NOMO-1 treated with dmso at 0.1 percent for 144 hours (cell line): ENCODE results near the gene SLC12A4.
"Not testable (repeated sequence)": the region's sequence is repeated elsewhere in the genome, so short reads cannot be mapped to it uniquely, and the experiment has no call there.

Experiments
- DNase-seq: peaks from one replicate; lab custom pipeline; 2025; ENCODE audit not compliant: unreplicated experiment; lab: John Stamatoyannopoulos, UW

SLC12A4 gene

GRCh38 chr16:67928561-67929364 is 39.7 kb downstream of the SLC12A4 start:
- DNase-seq, result no peak

DNA sequence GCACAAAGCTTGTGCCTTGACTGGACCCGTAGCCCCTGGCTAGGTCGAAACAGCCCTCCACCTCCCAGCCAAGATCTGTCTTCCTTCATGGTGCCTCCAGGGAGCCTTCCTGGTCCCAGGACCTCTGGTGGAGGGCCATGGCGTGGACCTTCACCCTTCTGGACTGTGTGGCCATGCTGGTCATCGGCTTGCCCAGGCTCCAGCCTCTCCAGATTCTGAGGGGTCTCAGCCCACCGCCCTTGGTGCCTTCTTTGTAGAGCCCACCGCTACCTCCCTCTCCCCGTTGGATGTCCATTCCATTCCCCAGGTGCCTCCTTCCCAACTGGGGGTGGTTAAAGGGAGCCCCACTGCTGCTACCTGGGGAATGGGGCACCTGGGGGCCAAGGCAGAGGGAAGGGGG is 40.3 kb downstream of the SLC12A4 start:
- no peak for DNase-seq

DNA sequence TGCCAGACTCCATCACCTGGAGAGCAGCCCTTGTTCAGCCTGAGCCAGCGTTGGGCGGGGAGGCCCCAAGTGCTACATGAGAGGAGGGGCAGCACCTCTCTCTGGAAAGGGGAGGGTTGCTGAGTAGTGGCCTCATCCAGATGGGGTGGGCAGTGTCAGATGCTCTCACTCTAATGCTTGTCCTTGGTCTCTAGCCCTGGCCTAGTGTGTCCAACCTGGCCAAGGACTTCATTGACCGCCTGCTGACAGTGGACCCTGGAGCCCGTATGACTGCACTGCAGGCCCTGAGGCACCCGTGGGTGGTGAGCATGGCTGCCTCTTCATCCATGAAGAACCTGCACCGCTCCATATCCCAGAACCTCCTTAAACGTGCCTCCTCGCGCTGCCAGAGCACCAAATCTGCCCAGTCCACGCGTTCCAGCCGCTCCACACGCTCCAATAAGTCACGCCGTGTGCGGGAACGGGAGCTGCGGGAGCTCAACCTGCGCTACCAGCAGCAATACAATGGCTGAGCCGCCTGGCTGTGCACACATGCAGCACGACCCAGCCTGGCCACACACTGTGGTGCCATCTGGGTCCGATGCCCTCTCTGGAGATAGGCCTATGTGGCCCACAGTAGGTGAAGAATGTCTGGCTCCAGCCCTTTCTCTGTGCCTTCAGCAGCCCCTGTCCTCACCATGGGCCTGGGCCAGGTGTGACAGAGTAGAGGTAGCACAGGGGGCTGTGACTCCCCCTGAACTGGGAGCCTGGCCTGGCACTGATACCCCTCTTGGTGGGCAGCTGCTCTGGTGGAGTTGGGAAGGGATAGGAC is 41.1 kb downstream of the SLC12A4 start:
- DNase-seq, result no peak

GRCh38 chr16:67926181-67926750 is 42.2 kb downstream of the SLC12A4 start:
- DNase-seq, result no peak

DNA sequence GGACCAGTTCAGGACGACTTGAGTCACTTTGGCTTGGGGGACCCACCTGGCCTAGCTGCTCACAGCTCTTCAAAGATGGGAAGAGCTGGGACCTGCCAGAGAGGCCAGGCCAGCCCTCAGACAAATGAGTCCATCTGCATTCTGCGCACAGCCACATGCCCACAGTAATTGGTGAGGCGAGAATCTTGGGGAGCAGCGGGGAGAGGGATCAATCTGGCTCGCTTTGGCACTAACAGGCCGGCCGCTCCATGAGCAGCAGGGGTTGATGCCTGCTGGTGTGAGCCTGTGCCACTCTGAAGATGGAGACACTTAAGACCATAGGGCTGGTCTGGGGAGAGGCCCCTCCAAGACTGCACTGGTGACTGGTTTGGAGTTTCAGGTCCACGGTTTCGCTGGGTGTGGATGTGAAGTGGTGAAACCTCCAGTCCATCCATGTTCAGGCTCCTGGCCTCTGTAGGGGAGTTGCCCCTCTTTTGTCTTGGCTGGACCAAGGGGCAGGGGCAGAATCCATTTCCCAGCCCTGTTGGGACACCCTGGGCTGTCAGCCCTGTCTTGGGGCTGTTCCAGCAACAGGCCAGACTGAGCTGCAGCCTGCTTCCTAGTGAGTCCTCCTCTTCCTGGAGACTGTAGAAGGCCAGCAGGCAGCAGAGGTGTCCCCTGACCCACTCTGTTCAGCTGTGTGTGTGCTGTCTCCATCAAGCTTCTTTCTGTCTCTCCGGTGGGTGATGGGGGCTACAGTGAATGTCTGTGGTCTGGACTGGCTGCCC is 44.1 kb downstream of the SLC12A4 start:
- no peak for DNase-seq

GRCh38 chr16:67923414-67924116 is 44.9 kb downstream of the SLC12A4 start:
- DNase-seq, result no peak

- no peak for DNase-seq
Observed at GRCh38 chr16:67922740-67923139, 45.7 kb downstream of the SLC12A4 start.

DNA sequence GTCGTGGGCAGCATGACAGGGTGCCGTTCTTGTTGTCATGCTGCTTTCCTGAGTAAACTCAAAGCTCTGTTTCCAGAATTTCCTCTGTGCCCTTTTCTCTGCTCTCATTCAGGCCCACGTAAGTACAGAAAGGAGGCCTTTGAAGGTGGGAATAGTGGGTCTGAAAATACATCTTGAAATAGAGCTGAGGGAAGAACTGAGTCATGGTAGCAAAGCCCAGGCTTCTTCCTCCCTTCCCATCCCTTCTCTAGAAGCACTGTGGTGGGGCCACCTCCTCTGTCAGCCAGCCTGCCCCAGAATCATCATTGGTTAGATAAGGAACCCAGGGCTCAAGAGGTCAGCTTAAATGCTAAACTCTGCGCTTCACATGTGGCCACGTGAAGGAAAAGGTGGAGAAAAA is 46.2 kb downstream of the SLC12A4 start:
- no peak for DNase-seq

GRCh38 chr16:67919622-67920221 is 48.7 kb downstream of the SLC12A4 start:
- no peak for DNase-seq

GRCh38 chr16:67917852-67918236 is 50.6 kb downstream of the SLC12A4 start:
- no peak for DNase-seq

DNA sequence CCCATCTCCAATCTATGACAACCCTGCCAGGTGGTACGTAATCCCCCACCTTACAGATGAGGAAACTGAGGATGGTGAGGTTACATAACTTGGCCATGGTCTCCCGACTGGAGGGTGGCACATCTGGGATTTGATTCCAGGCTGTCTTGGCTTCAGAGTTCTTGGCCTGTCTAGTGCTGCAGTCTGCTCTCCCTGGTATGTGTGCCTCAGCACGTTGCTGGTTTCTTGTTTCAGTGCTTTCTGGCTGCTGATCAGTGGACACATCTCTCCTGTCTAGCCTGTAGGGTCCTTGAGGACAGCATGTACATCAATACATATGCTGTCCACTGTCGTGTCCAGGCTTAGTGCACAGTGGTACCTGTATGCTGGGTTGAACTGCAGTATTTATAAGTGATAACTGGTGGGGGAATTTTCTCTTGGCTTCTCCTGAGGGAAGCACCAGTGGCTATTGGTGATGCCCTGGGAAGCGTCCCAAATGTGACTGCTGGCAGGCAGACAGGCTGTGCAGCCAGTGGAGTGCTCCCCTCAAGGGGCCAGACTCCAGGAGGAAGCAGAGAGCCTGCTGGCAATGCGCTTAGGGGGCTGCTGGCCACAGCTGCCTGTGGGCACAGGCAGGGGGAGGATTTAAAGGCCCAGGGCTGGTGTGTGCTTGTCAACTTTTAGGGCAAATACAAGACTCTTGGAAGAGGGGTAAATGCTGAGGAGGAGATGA is 51.1 kb downstream of the SLC12A4 start:
- no peak for DNase-seq

DNA sequence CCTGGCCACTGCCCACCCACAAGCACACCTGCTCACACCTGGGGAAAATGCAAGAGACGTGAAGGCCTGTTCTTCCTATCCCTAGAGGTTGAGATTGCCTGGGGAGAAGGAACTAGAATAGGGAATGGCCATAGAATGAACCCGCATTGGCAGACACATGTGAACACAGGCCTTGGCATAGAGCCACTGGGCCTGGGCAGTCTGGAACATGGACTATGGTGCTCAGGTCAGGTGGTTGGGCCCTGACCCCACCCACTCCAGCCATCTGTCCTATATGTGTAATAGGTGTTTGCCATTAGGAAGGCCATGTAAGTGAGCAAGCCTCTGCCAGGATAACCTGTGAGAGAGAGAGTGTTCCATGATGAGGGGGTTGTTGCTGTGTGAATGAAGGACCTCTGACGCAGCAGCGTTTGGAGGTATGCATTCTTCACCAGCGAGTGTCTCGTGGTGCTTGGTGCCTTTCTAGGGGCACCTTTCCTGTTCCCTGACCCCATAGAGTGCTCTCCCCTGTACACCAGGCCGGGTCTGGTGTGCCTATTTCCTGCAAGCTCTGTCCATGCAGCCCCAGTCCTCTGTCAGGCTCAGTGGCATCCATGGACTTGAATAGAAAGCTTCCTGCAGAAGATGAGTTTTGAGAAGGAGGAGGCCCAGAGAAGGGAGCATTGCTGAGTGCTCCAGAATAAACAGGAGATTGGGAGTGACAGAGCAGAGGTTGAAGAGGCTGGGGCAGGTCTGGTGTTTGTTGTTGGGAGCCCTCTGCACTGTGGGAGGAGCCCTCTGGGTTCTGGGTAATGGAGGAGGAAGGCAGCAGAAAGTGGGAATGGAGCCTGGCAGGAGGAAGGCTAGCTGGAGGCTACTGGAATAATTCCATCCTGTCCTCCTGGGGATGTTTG is 52.4 kb downstream of the SLC12A4 start:
- DNase-seq, result no peak

DNA sequence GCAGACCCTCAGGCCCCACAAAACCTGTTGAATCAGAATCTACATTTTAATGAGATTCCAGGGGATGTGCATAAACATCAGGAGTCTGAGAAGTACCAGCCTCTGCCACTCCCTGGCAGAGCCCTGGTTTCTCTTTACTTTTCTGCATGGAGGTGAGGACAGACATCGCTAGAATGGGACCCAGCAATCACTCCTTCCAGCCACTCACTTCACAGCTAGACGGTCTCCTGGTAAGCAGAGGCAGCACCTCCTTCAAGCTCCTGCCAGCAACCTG is 53.0 kb downstream of the SLC12A4 start:
- not testable (repeated sequence) for DNase-seq

DNA sequence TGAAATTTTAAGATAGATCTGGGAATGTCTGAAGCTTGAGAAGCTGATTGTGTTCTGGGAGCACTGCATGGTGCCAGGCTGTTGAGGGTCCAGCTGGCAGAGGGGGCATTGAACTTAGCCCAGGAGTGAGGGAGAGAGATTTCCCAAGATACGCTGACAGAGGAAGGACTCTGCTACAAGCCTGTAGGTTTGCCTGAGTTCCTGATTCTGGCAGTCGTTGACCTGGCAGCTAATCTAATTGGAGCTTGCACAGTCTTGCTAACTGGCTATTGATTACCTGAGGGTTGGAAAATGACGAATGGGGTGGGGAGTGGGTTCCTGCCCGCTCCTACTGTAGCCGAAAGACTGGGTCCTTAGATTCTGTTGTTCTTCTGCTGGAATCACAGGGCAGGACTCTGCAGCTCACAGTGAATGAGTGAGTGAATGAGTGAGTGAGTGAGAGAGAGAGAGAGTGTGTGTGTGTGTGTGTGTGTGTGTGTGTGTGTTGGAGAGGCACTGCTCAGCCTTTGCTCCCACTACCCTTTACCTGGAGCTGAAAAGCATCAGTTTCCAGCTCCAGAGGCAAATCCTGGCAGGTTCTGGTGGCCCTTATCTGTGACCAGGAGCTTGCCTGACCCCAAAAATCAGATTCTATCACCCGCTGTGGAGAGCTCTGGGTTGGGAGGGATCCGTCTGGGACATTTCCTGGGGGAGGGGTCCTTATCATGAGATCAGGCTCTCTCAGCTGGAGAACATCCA is 53.5 kb downstream of the SLC12A4 start:
- DNase-seq, result no peak

- no peak for DNase-seq
Observed at GRCh38 chr16:67910158-67910557, 58.3 kb downstream of the SLC12A4 start.

DNA sequence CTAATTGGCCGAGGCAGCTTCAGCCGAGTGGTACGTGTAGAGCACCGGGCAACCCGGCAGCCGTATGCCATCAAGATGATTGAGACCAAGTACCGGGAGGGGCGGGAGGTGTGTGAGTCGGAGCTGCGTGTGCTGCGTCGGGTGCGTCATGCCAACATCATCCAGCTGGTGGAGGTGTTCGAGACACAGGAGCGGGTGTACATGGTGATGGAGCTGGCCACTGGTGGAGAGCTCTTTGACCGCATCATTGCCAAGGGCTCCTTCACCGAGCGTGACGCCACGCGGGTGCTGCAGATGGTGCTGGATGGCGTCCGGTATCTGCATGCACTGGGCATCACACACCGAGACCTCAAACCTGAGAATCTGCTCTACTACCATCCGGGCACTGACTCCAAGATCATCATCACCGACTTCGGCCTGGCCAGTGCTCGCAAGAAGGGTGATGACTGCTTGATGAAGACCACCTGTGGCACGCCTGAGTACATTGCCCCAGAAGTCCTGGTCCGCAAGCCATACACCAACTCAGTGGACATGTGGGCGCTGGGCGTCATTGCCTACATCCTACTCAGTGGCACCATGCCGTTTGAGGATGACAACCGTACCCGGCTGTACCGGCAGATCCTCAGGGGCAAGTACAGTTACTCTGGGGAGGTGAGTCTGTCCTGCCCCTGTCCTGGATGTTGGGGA is 59.2 kb downstream of the SLC12A4 start:
- DNase-seq, result no peak

GRCh38 chr16:67907397-67908180 is 60.8 kb downstream of the SLC12A4 start:
- DNase-seq, result no peak
